Activated T-helper 1 cell treated with anti-CD3 and anti-CD28 coated beads, Interleukin-2, amount 50 U/mL, for 16 hours (primary cell): ENCODE data around the gene MAP1LC3B.
"Not testable (repeated sequence)": the region's sequence is repeated elsewhere in the genome, so short reads cannot be mapped to it uniquely, and the experiment has no call there.

Experiments
- DNase-seq, 2 donors: peaks; one replicate each; pipeline ENCODE4 v3.0.0-alpha.2; 2020; ENCODE audit warnings: low read depth in 1 of 2, low spot score in 1 of 2

MAP1LC3B gene

GRCh38 chr16:87360862-87361610 is 31.1 kb upstream of the MAP1LC3B start:
- DNase-seq: no peak

- no peak for DNase-seq
Observed at GRCh38 chr16:87361916-87362619, 30.1 kb upstream of the MAP1LC3B start.

GRCh38 chr16:87362828-87363559 is 29.1 kb upstream of the MAP1LC3B start:
- DNase-seq: not testable (repeated sequence)

- no peak for DNase-seq
Observed at GRCh38 chr16:87363771-87364455, 28.2 kb upstream of the MAP1LC3B start.

- no peak for DNase-seq
Observed at GRCh38 chr16:87365021-87365713, 27.0 kb upstream of the MAP1LC3B start.

GRCh38 chr16:87366288-87366687 is 25.8 kb upstream of the MAP1LC3B start:
- no peak for DNase-seq

GRCh38 chr16:87366930-87367329 is 25.2 kb upstream of the MAP1LC3B start:
- no peak for DNase-seq

GRCh38 chr16:87367529-87367928 is 24.6 kb upstream of the MAP1LC3B start:
- no peak for DNase-seq

- no peak for DNase-seq
Observed at GRCh38 chr16:87368029-87368770, 23.9 kb upstream of the MAP1LC3B start.

- no peak for DNase-seq
Observed at GRCh38 chr16:87369117-87369765, 22.9 kb upstream of the MAP1LC3B start.

GRCh38 chr16:87369796-87370719 is 22.1 kb upstream of the MAP1LC3B start:
- DNase-seq: no peak

GRCh38 chr16:87371261-87371866 is 20.8 kb upstream of the MAP1LC3B start:
- no peak for DNase-seq

- DNase-seq: no peak
Observed at GRCh38 chr16:87372305-87372704, 19.8 kb upstream of the MAP1LC3B start.

- no peak for DNase-seq
Observed at GRCh38 chr16:87374313-87374712, 17.8 kb upstream of the MAP1LC3B start.

GRCh38 chr16:87375426-87376135 is 16.6 kb upstream of the MAP1LC3B start:
- DNase-seq: no peak

GRCh38 chr16:87376660-87377059 is 15.5 kb upstream of the MAP1LC3B start:
- no peak for DNase-seq

- DNase-seq: not testable (repeated sequence)
Observed at GRCh38 chr16:87379312-87379752, 12.8 kb upstream of the MAP1LC3B start.
